Choroid plexus epithelial cell (primary cell): ENCODE data around the gene FOXA3.

Experiments
- DNase-seq: peaks from one replicate; pipeline ENCODE4 v3.0.0-alpha.2; 2010; ENCODE audit warnings: low read depth
- H3K4me3 ChIP-seq: 2 replicates; pipeline ENCODE4 v1.5.1; 2011; ENCODE audit warnings: low read depth, mild to moderate bottlenecking, control low read depth, low read length, moderate library complexity
- CTCF ChIP-seq: conservative IDR thresholded peaks from 2 replicates; pipeline ENCODE4 v1.5.1; 2011; ENCODE audit warnings: low read depth, mild to moderate bottlenecking, control low read depth, inconsistent platforms, low read length, moderate library complexity

Gene FOXA3

GRCh38 chr19:45824041-45824471 lies 40.1 kb upstream of the FOXA3 start:
- no peak for DNase-seq
- H3K4me3 ChIP-seq = no peak overlapping the region
- TF ChIP-seq CTCF = no peak

- no peak for DNase-seq
- TF ChIP-seq CTCF = no peak
- H3K4me3 ChIP-seq = no peak overlapping the region
Measured at GRCh38 chr19:45824531-45825262, 39.4 kb upstream of the FOXA3 start.

GRCh38 chr19:45825263-45825605 lies 38.9 kb upstream of the FOXA3 start:
- H3K4me3 ChIP-seq = no peak overlapping the region
- TF ChIP-seq CTCF = no peak
- no peak for DNase-seq

- no peak for DNase-seq
- TF ChIP-seq CTCF = no peak
- no peak overlapping the region for H3K4me3 ChIP-seq
Measured at GRCh38 chr19:45825917-45826893, 37.9 kb upstream of the FOXA3 start.

- no peak overlapping the region for H3K4me3 ChIP-seq
- TF ChIP-seq CTCF = no peak
- DNase-seq = peak; percentile 21
Measured at GRCh38 chr19:45826934-45827333, 37.2 kb upstream of the FOXA3 start.

GRCh38 chr19:45827459-45828093 lies 36.5 kb upstream of the FOXA3 start:
- no peak overlapping the region for H3K4me3 ChIP-seq
- no peak for TF ChIP-seq CTCF
- DNase-seq = no peak
